Calu3 (cell line): Measurements from ENCODE around the gene DUSP28. TPM values are rescaled to one million over a fixed set of nuclear protein-coding genes. Genes with fewer than 3 reads are reported as not detected.

Experiments
- BruUV-seq: library from RNA; stranded (reverse); fragments of 400-500 nt; replicated peaks from 2 replicates; lab custom pipeline; 2021; lab: Mats Ljungman, UMichigan
- CTCF ChIA-PET: fragments of 300-600 bp; sonication (Branson Sonifier 250); formaldehyde crosslinking; loops from one replicate; lab custom pipeline; 2022; ENCODE audit warnings: antibody characterized with exemption; lab: Charles Lee
- DNase-seq: peaks from one replicate; pipeline ENCODE4 v3.0.0; 2022
- H3K27ac Mint-ChIP-seq: one replicate; pipeline ENCODE4 v1.8.0; 2022; ENCODE audit warnings: mixed read lengths; ENCODE audit not compliant: unreplicated experiment
- H3K27me3 Mint-ChIP-seq: one replicate; pipeline ENCODE4 v1.8.0; 2022; ENCODE audit warnings: mixed read lengths; ENCODE audit not compliant: unreplicated experiment
- H3K36me3 Mint-ChIP-seq: one replicate; pipeline ENCODE4 v1.8.0; 2022; ENCODE audit warnings: mild to moderate bottlenecking, moderate library complexity, mixed read lengths; ENCODE audit not compliant: insufficient read depth, unreplicated experiment
- H3K4me1 Mint-ChIP-seq: one replicate; pipeline ENCODE4 v1.8.0; 2022; ENCODE audit warnings: mild to moderate bottlenecking, low read depth, mixed read lengths; ENCODE audit not compliant: unreplicated experiment
- H3K4me3 Mint-ChIP-seq: one replicate; pipeline ENCODE4 v1.8.0; 2022; ENCODE audit warnings: mild to moderate bottlenecking, low read depth, moderate library complexity, mixed read lengths; ENCODE audit not compliant: unreplicated experiment
- H3K9me3 Mint-ChIP-seq: one replicate; pipeline ENCODE4 v1.8.0; 2022; ENCODE audit warnings: low read depth, mixed read lengths; ENCODE audit not compliant: unreplicated experiment
- intact Hi-C: fragments of 100-400 bp; cut with micrococcal nuclease; formaldehyde crosslinking; loops from one replicate; pipeline ENCODE4 v1.10.0; 2022; ENCODE audit not compliant: unreplicated experiment
- total RNA-seq: library from RNA; stranded (reverse); gene quantifications from 2 replicates; pipeline ENCODE4 v1.2.3, GENCODE V29; 2022
- TF ChIP-seq, protein P1 (sequence below): fragments of 200-600 bp; IDR thresholded peaks from one replicate; pipeline ENCODE4 v1.8.0; 2022; ENCODE audit warnings: antibody characterized with exemption; ENCODE audit not compliant: unreplicated experiment

The DUSP28 gene
- total RNA-seq, 1 experiment from 2014 or later, result 8.5 TPM

DNA sequence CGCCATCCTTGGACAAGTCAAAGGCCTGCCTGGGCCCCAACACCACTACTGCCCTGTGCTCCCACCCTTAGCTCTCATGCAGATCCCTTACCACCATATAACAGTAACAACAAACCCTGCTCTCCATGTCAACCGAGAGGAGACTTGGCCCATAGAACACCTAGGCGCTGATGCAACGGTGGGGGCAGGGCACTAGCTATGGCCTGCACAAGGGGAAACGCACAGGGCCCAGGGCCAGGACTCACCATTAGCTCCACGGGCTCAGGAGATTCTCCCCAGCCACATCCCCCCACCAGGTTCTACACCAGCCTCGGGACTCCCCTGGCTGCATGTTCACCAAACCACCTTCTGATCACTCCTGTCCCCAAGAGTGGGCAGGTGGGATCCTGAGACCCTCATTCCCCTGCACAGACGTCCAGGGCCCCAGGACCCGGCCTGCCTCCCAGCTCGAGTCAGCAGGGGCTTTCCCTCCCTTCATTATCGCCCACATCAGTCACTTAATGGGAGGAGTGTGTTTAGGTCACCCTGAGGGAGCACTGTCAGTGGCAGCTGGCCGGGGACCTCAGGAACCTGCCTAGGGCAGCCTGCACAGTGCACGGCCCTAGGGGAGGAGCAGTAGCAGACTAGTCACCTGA lies 31.6 kb upstream of the DUSP28 start:
- no peak overlapping the region for H3K4me3 Mint-ChIP-seq
- TF ChIP-seq, protein P1, sequence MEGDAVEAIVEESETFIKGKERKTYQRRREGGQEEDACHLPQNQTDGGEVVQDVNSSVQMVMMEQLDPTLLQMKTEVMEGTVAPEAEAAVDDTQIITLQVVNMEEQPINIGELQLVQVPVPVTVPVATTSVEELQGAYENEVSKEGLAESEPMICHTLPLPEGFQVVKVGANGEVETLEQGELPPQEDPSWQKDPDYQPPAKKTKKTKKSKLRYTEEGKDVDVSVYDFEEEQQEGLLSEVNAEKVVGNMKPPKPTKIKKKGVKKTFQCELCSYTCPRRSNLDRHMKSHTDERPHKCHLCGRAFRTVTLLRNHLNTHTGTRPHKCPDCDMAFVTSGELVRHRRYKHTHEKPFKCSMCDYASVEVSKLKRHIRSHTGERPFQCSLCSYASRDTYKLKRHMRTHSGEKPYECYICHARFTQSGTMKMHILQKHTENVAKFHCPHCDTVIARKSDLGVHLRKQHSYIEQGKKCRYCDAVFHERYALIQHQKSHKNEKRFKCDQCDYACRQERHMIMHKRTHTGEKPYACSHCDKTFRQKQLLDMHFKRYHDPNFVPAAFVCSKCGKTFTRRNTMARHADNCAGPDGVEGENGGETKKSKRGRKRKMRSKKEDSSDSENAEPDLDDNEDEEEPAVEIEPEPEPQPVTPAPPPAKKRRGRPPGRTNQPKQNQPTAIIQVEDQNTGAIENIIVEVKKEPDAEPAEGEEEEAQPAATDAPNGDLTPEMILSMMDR, result no peak
- no peaks in the 10 kb centered on the region for H3K27me3 Mint-ChIP-seq
- H3K4me1 Mint-ChIP-seq, result no peaks in the 10 kb centered on the region
- no peak overlapping the region for H3K27ac Mint-ChIP-seq
- BruUV-seq, result no TSS peak
- DNase-seq, result no peak
- peaks cover 15% of the 10 kb centered on the region for H3K9me3 Mint-ChIP-seq
- peaks cover 44% of the 10 kb centered on the region for H3K36me3 Mint-ChIP-seq
- CTCF ChIA-PET, result interaction anchor here (0.7 kb wide), 1 partner anchor 14 kb away, joined by 4 read pairs; no protein-coding TSS in a partner anchor
- intact Hi-C loops, result no loop called here

DNA sequence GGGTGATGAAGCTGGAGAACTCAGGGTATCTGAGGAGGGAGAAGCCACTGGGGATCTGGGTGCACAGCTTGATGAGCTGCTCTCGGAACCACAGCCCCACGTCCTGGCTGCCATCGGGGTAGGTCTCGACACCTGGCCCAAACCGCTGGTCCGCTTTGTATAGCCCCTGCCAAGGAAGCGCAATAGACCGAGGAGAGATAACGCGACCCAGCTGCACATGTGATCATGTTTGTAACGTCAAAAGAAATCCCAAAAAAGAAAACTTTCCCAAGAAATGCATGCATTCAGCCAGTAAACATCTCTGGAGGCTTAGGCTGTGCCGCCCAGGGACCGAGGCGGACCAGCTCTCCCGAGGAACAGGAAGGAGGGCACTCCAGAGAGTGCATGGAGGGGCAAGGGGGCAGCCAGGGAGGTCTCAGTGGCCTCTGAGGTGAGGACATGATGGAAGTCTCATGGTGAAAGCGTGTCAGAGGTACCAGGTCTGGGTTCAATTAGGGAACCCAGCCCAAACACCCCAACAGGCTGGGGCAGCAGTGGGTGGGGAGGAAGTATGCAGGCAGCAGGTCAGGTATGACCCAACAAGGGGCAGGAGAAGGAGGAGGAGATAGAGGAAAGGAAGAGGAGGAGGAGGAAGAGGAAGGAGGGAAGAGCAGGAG lies 30.7 kb upstream of the DUSP28 start:
- CTCF ChIA-PET, result no interaction called here
- DNase-seq, result no peak
- Mint-ChIP-seq H3K36me3 (peaks cover 43% of the 10 kb centered on the region), H3K27me3 (no peaks in the 10 kb centered on the region), H3K27ac (no peak overlapping the region), H3K4me3 (no peak overlapping the region), H3K4me1 (no peaks in the 10 kb centered on the region), H3K9me3 (peaks cover 15% of the 10 kb centered on the region)
- intact Hi-C loops, result no loop called here
- TF ChIP-seq, protein P1, result no peak
- no TSS peak for BruUV-seq

DNA sequence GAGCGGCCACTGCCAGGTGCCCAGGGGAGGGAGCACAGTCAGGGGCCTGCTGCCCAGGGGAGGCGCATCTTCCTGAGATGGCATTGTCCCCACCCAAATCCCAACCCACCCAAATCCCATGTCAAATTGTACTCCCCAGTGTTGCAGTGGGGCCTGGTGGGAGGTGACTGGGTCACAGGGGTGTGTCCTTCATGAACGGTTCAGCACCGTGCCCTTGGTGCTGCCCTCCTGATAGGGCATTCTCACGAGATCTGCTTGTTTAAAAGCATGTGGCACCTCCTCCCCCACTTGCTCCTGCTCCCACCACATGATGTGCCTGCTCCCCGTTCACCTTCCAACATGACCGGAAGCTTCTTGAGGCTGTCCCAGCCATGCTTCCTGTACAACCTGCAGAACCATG lies 30.0 kb upstream of the DUSP28 start:
- Mint-ChIP-seq H3K36me3 (peaks cover 39% of the 10 kb centered on the region), H3K27ac (no peak overlapping the region), H3K27me3 (no peaks in the 10 kb centered on the region), H3K4me3 (no peak overlapping the region), H3K9me3 (peaks cover 15% of the 10 kb centered on the region), H3K4me1 (no peaks in the 10 kb centered on the region)
- DNase-seq, result no peak
- intact Hi-C loops, result no loop called here
- TF ChIP-seq, protein P1, result no peak
- BruUV-seq, result no TSS peak
- CTCF ChIA-PET, result no interaction called here

DNA sequence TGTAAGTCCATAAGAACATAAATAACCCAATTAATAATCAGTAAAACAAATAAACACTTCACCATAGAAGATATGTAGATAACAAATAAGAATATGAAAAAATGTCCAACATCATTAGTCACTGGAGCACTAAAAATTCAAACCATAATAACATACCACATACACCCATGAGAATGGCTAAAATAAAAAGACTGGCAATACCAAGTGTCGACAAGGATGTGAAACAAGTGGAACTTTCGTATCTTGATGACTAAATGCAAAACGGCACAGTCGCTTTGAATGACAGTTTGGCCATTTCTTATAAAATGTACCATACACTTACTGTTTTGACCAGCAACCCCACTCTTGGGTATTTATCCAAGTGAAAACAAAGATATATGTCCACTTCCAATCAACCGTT lies 29.1 kb upstream of the DUSP28 start:
- BruUV-seq, result no TSS peak
- Mint-ChIP-seq H3K4me3 (no peak overlapping the region), H3K27ac (no peak overlapping the region), H3K9me3 (peaks cover 15% of the 10 kb centered on the region), H3K4me1 (no peaks in the 10 kb centered on the region), H3K36me3 (peaks cover 36% of the 10 kb centered on the region), H3K27me3 (no peaks in the 10 kb centered on the region)
- CTCF ChIA-PET, result no interaction called here
- no peak for DNase-seq
- intact Hi-C loops, result no loop called here
- TF ChIP-seq, protein P1, result no peak
